RKO (cell line): ENCODE data around the gene USP44.
A peak's percentile ranks its signal among the peaks of the same experiment; 100 is the strongest.
"Not testable (repeated sequence)": the region's sequence is repeated elsewhere in the genome, so short reads cannot be mapped to it uniquely, and the experiment has no call there.

Experiments used
- DNase-seq: peaks from one replicate; pipeline ENCODE4 v3.0.0-alpha.2; 2016; ENCODE audit warnings: low spot score

Gene USP44

GRCh38 chr12:95551305-95551704 is at the start of gene USP44:
Gene USP44, minus strand, starts transcription at chr12:95551476. Its CDS starts 17,220 bp downstream, at chr12:95534256.
- no peak for DNase-seq

GRCh38 chr12:95600567-95600966 is 49.3 kb upstream of the USP44 start:
- DNase-seq, result no peak

- DNase-seq, result no peak
These were observed 48.6 kb upstream of the USP44 start for GRCh38 chr12:95599880-95600279.

GRCh38 chr12:95594136-95594535 is 42.9 kb upstream of the USP44 start:
- DNase-seq, result no peak

- DNase-seq, result no peak
These were observed 42.1 kb upstream of the USP44 start for GRCh38 chr12:95593266-95593871.

GRCh38 chr12:95591731-95592130 is 40.5 kb upstream of the USP44 start:
- DNase-seq, result no peak

- DNase-seq, result no peak
These were observed 39.5 kb upstream of the USP44 start for GRCh38 chr12:95590775-95591174.

- DNase-seq, result no peak
These were observed 32.7 kb upstream of the USP44 start for GRCh38 chr12:95583933-95584332.

- peak; percentile 48 for DNase-seq
These were observed 31.2 kb upstream of the USP44 start for GRCh38 chr12:95582230-95583058.

GRCh38 chr12:95577820-95578219 is 26.5 kb upstream of the USP44 start:
- DNase-seq, result no peak

- DNase-seq, result peak; percentile 59
These were observed 23.6 kb upstream of the USP44 start for GRCh38 chr12:95574799-95575452.

GRCh38 chr12:95573951-95574576 is 22.8 kb upstream of the USP44 start:
- DNase-seq, result no peak

GRCh38 chr12:95571369-95571768 is 20.1 kb upstream of the USP44 start:
- no peak for DNase-seq

- DNase-seq, result not testable (repeated sequence)
These were observed 16.8 kb upstream of the USP44 start for GRCh38 chr12:95568045-95568444.

GRCh38 chr12:95557625-95558024 is 6.3 kb upstream of the USP44 start:
- no peak for DNase-seq

- DNase-seq, result no peak
These were observed 3.3 kb upstream of the USP44 start for GRCh38 chr12:95554532-95555071.

GRCh38 chr12:95553197-95553943 is 2.1 kb upstream of the USP44 start:
- DNase-seq, result no peak

GRCh38 chr12:95551913-95552516 is 739 bp upstream of the USP44 start:
- no peak for DNase-seq

- DNase-seq, result no peak
These were observed 1.7 kb downstream of the USP44 start for GRCh38 chr12:95549392-95550084.
